IgD-negative memory B cell (primary cell): ENCODE data around the gene HDAC8. TPM values are rescaled to one million over a fixed set of nuclear protein-coding genes. Genes with fewer than 3 reads are reported as not detected.

ENCODE experiments used
- H3K27ac Mint-ChIP-seq, 3 donors: one replicate each; pipeline ENCODE4 v1.8.0; 2020 to 2022; ENCODE audit warnings: mild to moderate bottlenecking in 3 of 3, mixed read lengths in 3 of 3, moderate library complexity in 1 of 3
- H3K27me3 Mint-ChIP-seq: one replicate; pipeline ENCODE4 v1.8.0; 2021; ENCODE audit warnings: mixed read lengths
- H3K36me3 Mint-ChIP-seq: one replicate; pipeline ENCODE4 v1.8.0; 2020; ENCODE audit warnings: mild to moderate bottlenecking, mixed read lengths
- H3K4me1 Mint-ChIP-seq, 3 donors: one replicate each; pipeline ENCODE4 v1.8.0; 2020 to 2022; ENCODE audit warnings: mixed read lengths in 3 of 3, mild to moderate bottlenecking in 1 of 3
- H3K4me3 Mint-ChIP-seq, 4 donors: one replicate each; pipeline ENCODE4 v1.8.0; 2020 to 2022; ENCODE audit warnings: mild to moderate bottlenecking in 4 of 4, mixed read lengths in 4 of 4, moderate library complexity in 3 of 4
- H3K9me3 Mint-ChIP-seq, 3 donors: one replicate each; pipeline ENCODE4 v1.8.0; 2020 to 2021; ENCODE audit warnings: mixed read lengths in 3 of 3, mild to moderate bottlenecking in 1 of 3
- polyA plus RNA-seq: library from polyadenylated mRNA; unstranded; fragments of 300-500 nt; fragmentation: Illumina TruSeq; gene quantifications from one replicate; pipeline ENCODE4 v1.2.3, GENCODE V29; 2021

The HDAC8 gene
- polyA plus RNA-seq, 1 donor from 2014 or later = 18.7 TPM

- Mint-ChIP-seq H3K4me3 (no peak overlapping the region), H3K27ac (no peak overlapping the region), H3K9me3 (no peaks in the 10 kb centered on the region), H3K36me3 (peaks cover 6% of the 10 kb centered on the region), H3K27me3 (peaks cover 2% of the 10 kb centered on the region), H3K4me1 (no peaks in the 10 kb centered on the region)
Measured at GRCh38 chrX:72479324-72480274, 93.0 kb downstream of the HDAC8 start.

GRCh38 chrX:72478853-72479252 lies 93.8 kb downstream of the HDAC8 start:
- Mint-ChIP-seq H3K27me3 (peaks cover 2% of the 10 kb centered on the region), H3K4me3 (no peak overlapping the region), H3K4me1 (no peaks in the 10 kb centered on the region), H3K9me3 (no peaks in the 10 kb centered on the region), H3K27ac (no peak overlapping the region), H3K36me3 (peaks cover 6% of the 10 kb centered on the region)

GRCh38 chrX:72478351-72478750 lies 94.3 kb downstream of the HDAC8 start:
- no peaks in the 10 kb centered on the region for H3K4me1 Mint-ChIP-seq
- H3K36me3 Mint-ChIP-seq = peaks cover 6% of the 10 kb centered on the region
- no peak overlapping the region for H3K27ac Mint-ChIP-seq
- no peak overlapping the region for H3K4me3 Mint-ChIP-seq
- peaks cover 2% of the 10 kb centered on the region for H3K27me3 Mint-ChIP-seq
- no peaks in the 10 kb centered on the region for H3K9me3 Mint-ChIP-seq

- no peak overlapping the region for H3K4me3 Mint-ChIP-seq
- H3K36me3 Mint-ChIP-seq = peaks cover 2% of the 10 kb centered on the region
- H3K27ac Mint-ChIP-seq = no peak overlapping the region
- H3K9me3 Mint-ChIP-seq = no peaks in the 10 kb centered on the region
- no peaks in the 10 kb centered on the region for H3K4me1 Mint-ChIP-seq
- H3K27me3 Mint-ChIP-seq = peaks cover 2% of the 10 kb centered on the region
Measured at GRCh38 chrX:72477781-72478181, 94.9 kb downstream of the HDAC8 start.

- peaks cover 2% of the 10 kb centered on the region for H3K27me3 Mint-ChIP-seq
- H3K9me3 Mint-ChIP-seq = no peaks in the 10 kb centered on the region
- peaks cover 2% of the 10 kb centered on the region for H3K36me3 Mint-ChIP-seq
- no peak overlapping the region for H3K27ac Mint-ChIP-seq
- H3K4me1 Mint-ChIP-seq = no peaks in the 10 kb centered on the region
- H3K4me3 Mint-ChIP-seq = no peak overlapping the region
Measured at GRCh38 chrX:72477376-72477775, 95.3 kb downstream of the HDAC8 start.

GRCh38 chrX:72475952-72476668 lies 96.5 kb downstream of the HDAC8 start:
- Mint-ChIP-seq H3K36me3 (peaks cover 2% of the 10 kb centered on the region), H3K4me3 (no peak overlapping the region), H3K27me3 (peaks cover 2% of the 10 kb centered on the region), H3K27ac (no peak overlapping the region), H3K4me1 (no peaks in the 10 kb centered on the region), H3K9me3 (no peaks in the 10 kb centered on the region)

- Mint-ChIP-seq H3K27ac (no peak overlapping the region), H3K4me3 (no peak overlapping the region), H3K4me1 (no peaks in the 10 kb centered on the region), H3K27me3 (peaks cover 2% of the 10 kb centered on the region), H3K36me3 (peaks cover 2% of the 10 kb centered on the region), H3K9me3 (no peaks in the 10 kb centered on the region)
Measured at GRCh38 chrX:72475338-72475737, 97.3 kb downstream of the HDAC8 start.

- H3K27me3 Mint-ChIP-seq = peaks cover under 1% of the 10 kb centered on the region
- H3K27ac Mint-ChIP-seq = no peak overlapping the region
- peaks cover 2% of the 10 kb centered on the region for H3K36me3 Mint-ChIP-seq
- no peak overlapping the region for H3K4me3 Mint-ChIP-seq
- peaks cover 0 to 2% (median 0%) of the 10 kb centered on the region in 3 donors for H3K9me3 Mint-ChIP-seq
- no peaks in the 10 kb centered on the region for H3K4me1 Mint-ChIP-seq
Measured at GRCh38 chrX:72470532-72471223, 102.0 kb downstream of the HDAC8 start.

GRCh38 chrX:72470117-72470516 lies 102.5 kb downstream of the HDAC8 start:
- Mint-ChIP-seq H3K36me3 (peaks cover 2% of the 10 kb centered on the region), H3K4me1 (no peaks in the 10 kb centered on the region), H3K27me3 (no peaks in the 10 kb centered on the region), H3K4me3 (no peak overlapping the region), H3K9me3 (peaks cover 0 to 2% (median 0%) of the 10 kb centered on the region in 3 donors), H3K27ac (no peak overlapping the region)

- no peaks in the 10 kb centered on the region for H3K27me3 Mint-ChIP-seq
Measured at GRCh38 chrX:72468607-72469006, 104.0 kb downstream of the HDAC8 start.

GRCh38 chrX:72467135-72467534 lies 105.5 kb downstream of the HDAC8 start:
- H3K27ac Mint-ChIP-seq = no peak overlapping the region
- H3K4me1 Mint-ChIP-seq = no peaks in the 10 kb centered on the region
- peaks cover 0 to 2% (median 0%) of the 10 kb centered on the region in 3 donors for H3K9me3 Mint-ChIP-seq
- H3K27me3 Mint-ChIP-seq = no peaks in the 10 kb centered on the region
- peaks cover 2% of the 10 kb centered on the region for H3K36me3 Mint-ChIP-seq
- no peak overlapping the region for H3K4me3 Mint-ChIP-seq

More at GRCh38 chrX:72468607-72469006, 104.0 kb downstream of the HDAC8 start:
- Mint-ChIP-seq H3K4me1 (no peaks in the 10 kb centered on the region), H3K9me3 (peaks cover 0 to 2% (median 0%) of the 10 kb centered on the region in 3 donors), H3K4me3 (no peak overlapping the region), H3K36me3 (peaks cover 2% of the 10 kb centered on the region), H3K27ac (no peak overlapping the region)

- Mint-ChIP-seq H3K27ac (no peak overlapping the region), H3K4me3 (no peak overlapping the region), H3K9me3 (peaks cover 0 to 2% (median 0%) of the 10 kb centered on the region in 3 donors), H3K36me3 (peaks cover 2% of the 10 kb centered on the region), H3K4me1 (no peaks in the 10 kb centered on the region), H3K27me3 (no peaks in the 10 kb centered on the region)
Measured at GRCh38 chrX:72466493-72466892, 106.2 kb downstream of the HDAC8 start.

GRCh38 chrX:72465889-72466288 lies 106.8 kb downstream of the HDAC8 start:
- Mint-ChIP-seq H3K27ac (no peak overlapping the region), H3K36me3 (peaks cover 2% of the 10 kb centered on the region), H3K27me3 (no peaks in the 10 kb centered on the region), H3K9me3 (peaks cover 0 to 2% (median 0%) of the 10 kb centered on the region in 3 donors), H3K4me3 (no peak overlapping the region), H3K4me1 (no peaks in the 10 kb centered on the region)

GRCh38 chrX:72461766-72462165 lies 110.9 kb downstream of the HDAC8 start:
- Mint-ChIP-seq H3K4me3 (no peak overlapping the region), H3K9me3 (no peaks in the 10 kb centered on the region), H3K36me3 (peaks cover 2% of the 10 kb centered on the region)

GRCh38 chrX:72461288-72461687 lies 111.4 kb downstream of the HDAC8 start:
- H3K4me1 Mint-ChIP-seq = no peaks in the 10 kb centered on the region
- no peaks in the 10 kb centered on the region for H3K9me3 Mint-ChIP-seq
- H3K27me3 Mint-ChIP-seq = no peaks in the 10 kb centered on the region
- H3K27ac Mint-ChIP-seq = no peak overlapping the region
- H3K4me3 Mint-ChIP-seq = no peak overlapping the region
- peaks cover 2% of the 10 kb centered on the region for H3K36me3 Mint-ChIP-seq

More at GRCh38 chrX:72461766-72462165, 110.9 kb downstream of the HDAC8 start:
- Mint-ChIP-seq H3K27me3 (no peaks in the 10 kb centered on the region), H3K27ac (no peak overlapping the region), H3K4me1 (no peaks in the 10 kb centered on the region)
